ENCODE measurements around the gene ADGRB3. TPM values are rescaled to one million over a fixed set of nuclear protein-coding genes. Genes with fewer than 3 reads are reported as not detected.

Gene ADGRB3
- total and polyA plus RNA-seq, 2 donors (not counting 3 experiments of a cell fraction or from before 2014, with no cell fraction given), result not detected

GRCh38 chr6:68704485-68704884 is 69.4 kb downstream of the ADGRB3 start:
- Histone ChIP-seq H3K4me2 (ENCODE audit: insufficient read depth, low read length) (no peak overlapping the region), H3K27me3 (ENCODE audit: control insufficient read depth in 2 of 2, insufficient read depth in 2 of 2, low read length in 2 of 2) (no peaks in the 10 kb centered on the region), H2AFZ (ENCODE audit: low read depth, low read length) (no peak overlapping the region), H3K79me2 (ENCODE audit: control insufficient read depth, insufficient read depth, low read length) (no peaks in the 10 kb centered on the region), H3K9me1 (replicated peaks; ENCODE audit: control insufficient read depth, extremely low read depth, insufficient read depth, low read length) (no peaks in the 10 kb centered on the region), H3K36me3 (ENCODE audit: control insufficient read depth in 2 of 2, extremely low read depth in 1 of 2, insufficient read depth in 2 of 2, low read length in 2 of 2) (no peaks in the 10 kb centered on the region), H3K27ac (ENCODE audit: insufficient read depth, low read depth, low read length) (no peak overlapping the region), H3K9ac (replicated peaks; ENCODE audit: extremely low read depth, insufficient read depth, low read length) (no peak overlapping the region), H3K4me1 (ENCODE audit: control insufficient read depth, extremely low read depth, insufficient read depth, low read length) (no peaks in the 10 kb centered on the region), H4K20me1 (replicated peaks; ENCODE audit: control insufficient read depth, extremely low read depth, insufficient read depth, low read length) (no peaks in the 10 kb centered on the region), H3K9me3 (replicated peaks; ENCODE audit: control insufficient read depth, insufficient read depth, low read length) (peaks cover 2% of the 10 kb centered on the region), H3K4me3 (replicated peaks in 1 of 3; ENCODE audit: insufficient read depth in 1 of 3, low read depth in 1 of 3, low read length in 3 of 3) (no peak overlapping the region)
- dilution Hi-C loops (cut with MboI; ENCODE audit: extremely low pct_ligation_motif_present, low sequenced_read_pairs), result no loop called here
- no peak for FAIRE-seq
- no TSS peak for BruUV-seq (replicated peaks)
- DNase-seq (ENCODE audit: low read depth, low spot score), result no peak
- POLR2A ChIA-PET, result no interaction called here
- no peak for TF ChIP-seq MYC (IDR thresholded peaks at IDR 0.05; ENCODE audit: low read depth, low read length)
- TF ChIP-seq GATA2 (IDR thresholded peaks at IDR 0.05; ENCODE audit: insufficient read depth, insufficient read length, low read depth, low read length), result no peak
- TF ChIP-seq JUN (IDR thresholded peaks at IDR 0.05; ENCODE audit: borderline replicate concordance, insufficient read depth, insufficient read length, low read depth), result no peak
- no peak for TF ChIP-seq POLR2A (IDR thresholded peaks at IDR 0.05; ENCODE audit: low read depth, low read length)
- TF ChIP-seq, protein P1, sequence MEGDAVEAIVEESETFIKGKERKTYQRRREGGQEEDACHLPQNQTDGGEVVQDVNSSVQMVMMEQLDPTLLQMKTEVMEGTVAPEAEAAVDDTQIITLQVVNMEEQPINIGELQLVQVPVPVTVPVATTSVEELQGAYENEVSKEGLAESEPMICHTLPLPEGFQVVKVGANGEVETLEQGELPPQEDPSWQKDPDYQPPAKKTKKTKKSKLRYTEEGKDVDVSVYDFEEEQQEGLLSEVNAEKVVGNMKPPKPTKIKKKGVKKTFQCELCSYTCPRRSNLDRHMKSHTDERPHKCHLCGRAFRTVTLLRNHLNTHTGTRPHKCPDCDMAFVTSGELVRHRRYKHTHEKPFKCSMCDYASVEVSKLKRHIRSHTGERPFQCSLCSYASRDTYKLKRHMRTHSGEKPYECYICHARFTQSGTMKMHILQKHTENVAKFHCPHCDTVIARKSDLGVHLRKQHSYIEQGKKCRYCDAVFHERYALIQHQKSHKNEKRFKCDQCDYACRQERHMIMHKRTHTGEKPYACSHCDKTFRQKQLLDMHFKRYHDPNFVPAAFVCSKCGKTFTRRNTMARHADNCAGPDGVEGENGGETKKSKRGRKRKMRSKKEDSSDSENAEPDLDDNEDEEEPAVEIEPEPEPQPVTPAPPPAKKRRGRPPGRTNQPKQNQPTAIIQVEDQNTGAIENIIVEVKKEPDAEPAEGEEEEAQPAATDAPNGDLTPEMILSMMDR (IDR thresholded peaks at IDR 0.05; ENCODE audit: extremely low read depth in 1 of 2, insufficient read depth in 1 of 2, low read depth in 1 of 2, low read length in 2 of 2), result no peak
- TF ChIP-seq, protein P2, sequence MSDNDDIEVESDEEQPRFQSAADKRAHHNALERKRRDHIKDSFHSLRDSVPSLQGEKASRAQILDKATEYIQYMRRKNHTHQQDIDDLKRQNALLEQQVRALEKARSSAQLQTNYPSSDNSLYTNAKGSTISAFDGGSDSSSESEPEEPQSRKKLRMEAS (IDR thresholded peaks at IDR 0.05; ENCODE audit: insufficient read depth, insufficient read length), result no peak
- CTCF ChIA-PET, result no interaction called here
- intact Hi-C loops (cut with micrococcal nuclease), result no loop called here

DNA sequence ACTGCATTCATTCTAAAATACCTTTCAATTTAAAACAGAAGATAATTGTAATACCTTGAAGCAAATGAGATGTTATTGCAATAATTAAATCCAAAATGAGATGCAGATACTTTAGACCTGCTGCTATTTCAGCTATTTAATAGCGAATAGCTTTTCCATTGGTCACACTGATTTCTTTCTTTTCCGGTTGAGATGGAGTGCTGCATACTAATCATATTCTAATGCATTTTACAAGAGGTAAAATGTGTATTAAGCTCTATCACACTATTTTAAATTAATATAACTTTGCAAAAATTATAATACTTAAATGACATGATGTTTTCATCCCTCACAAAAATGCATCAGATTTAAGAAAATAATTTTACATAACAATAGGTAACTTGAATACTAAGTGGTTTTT is 74.0 kb downstream of the ADGRB3 start:
- no peaks in the 10 kb centered on the region for H3K9me1 ChIP-seq (replicated peaks; ENCODE audit: control insufficient read depth, extremely low read depth, insufficient read depth, low read length)
- no peak overlapping the region for H3K27ac ChIP-seq (ENCODE audit: insufficient read depth, low read depth, low read length)
- intact Hi-C loops (cut with micrococcal nuclease) (no loop called here), dilution Hi-C loops (cut with MboI; ENCODE audit: extremely low pct_ligation_motif_present, low sequenced_read_pairs) (no loop called here)
- H2AFZ ChIP-seq (ENCODE audit: low read depth, low read length), result no peak overlapping the region
- no peak overlapping the region for H3K9ac ChIP-seq (replicated peaks; ENCODE audit: extremely low read depth, insufficient read depth, low read length)
- no peaks in the 10 kb centered on the region for H3K4me1 ChIP-seq (ENCODE audit: control insufficient read depth, extremely low read depth, insufficient read depth, low read length)
- H3K27me3 ChIP-seq (ENCODE audit: control insufficient read depth in 2 of 2, insufficient read depth in 2 of 2, low read length in 2 of 2), result no peaks in the 10 kb centered on the region
- ChIA-PET CTCF (interaction anchor here (1.2 kb wide), 1 partner anchor 12 kb away, joined by 4 read pairs; no protein-coding TSS in a partner anchor), POLR2A (no interaction called here)
- DNase-seq (ENCODE audit: low read depth, low spot score) (no peak), FAIRE-seq (no peak)
- TF ChIP-seq GATA2 (IDR thresholded peaks at IDR 0.05; ENCODE audit: insufficient read depth, insufficient read length, low read depth, low read length), result no peak
- TF ChIP-seq POLR2A (IDR thresholded peaks at IDR 0.05; ENCODE audit: low read depth, low read length), result no peak
- TF ChIP-seq POLR2AphosphoS5 (IDR thresholded peaks at IDR 0.05; ENCODE audit: insufficient read depth, low read depth, low read length), result no peak
- no peak for TF ChIP-seq EZH2 (IDR thresholded peaks at IDR 0.05; ENCODE audit: borderline replicate concordance, low read depth, low read length, severe bottlenecking)
- no peak for TF ChIP-seq JUN (IDR thresholded peaks at IDR 0.05; ENCODE audit: borderline replicate concordance, insufficient read depth, insufficient read length, low read depth)
- TF ChIP-seq MYC (IDR thresholded peaks at IDR 0.05; ENCODE audit: low read depth, low read length), result no peak
- no peak for TF ChIP-seq FOS (IDR thresholded peaks at IDR 0.05; ENCODE audit: borderline replicate concordance, insufficient read depth, low read length)
- TF ChIP-seq, protein P2 (IDR thresholded peaks at IDR 0.05; ENCODE audit: insufficient read depth, insufficient read length), result no peak
- TF ChIP-seq, protein P1 (IDR thresholded peaks at IDR 0.05; ENCODE audit: extremely low read depth in 1 of 2, insufficient read depth in 1 of 2, low read depth in 1 of 2, low read length in 2 of 2), result no peak
- H3K36me3 ChIP-seq (ENCODE audit: control insufficient read depth in 2 of 2, extremely low read depth in 1 of 2, insufficient read depth in 2 of 2, low read length in 2 of 2), result no peaks in the 10 kb centered on the region
- BruUV-seq (replicated peaks), result no TSS peak
- no peak overlapping the region for H3K4me3 ChIP-seq (replicated peaks in 1 of 3; ENCODE audit: insufficient read depth in 1 of 3, low read depth in 1 of 3, low read length in 3 of 3)
- no peaks in the 10 kb centered on the region for H4K20me1 ChIP-seq (replicated peaks; ENCODE audit: control insufficient read depth, extremely low read depth, insufficient read depth, low read length)
- no peaks in the 10 kb centered on the region for H3K79me2 ChIP-seq (ENCODE audit: control insufficient read depth, insufficient read depth, low read length)
- peaks cover 2% of the 10 kb centered on the region for H3K9me3 ChIP-seq (replicated peaks; ENCODE audit: control insufficient read depth, insufficient read depth, low read length)
- H3K4me2 ChIP-seq (ENCODE audit: insufficient read depth, low read length), result no peak overlapping the region
